HG02970 (cell line): ENCODE measurements around the gene CLASRP.

ENCODE experiments used
- ATAC-seq: cut with Tn5 transposase; IDR thresholded peaks from one replicate; pipeline ENCODE4 v1.9.1; 2021; ENCODE audit warnings: mild to moderate bottlenecking, moderate library complexity, moderate number of reproducible peaks; ENCODE audit not compliant: unreplicated experiment, low FRiP score

The CLASRP gene

GRCh38 chr19:45079063-45079910 is 40.4 kb downstream of the CLASRP start, which contains the start of gene GEMIN7:
Gene GEMIN7, plus strand, starts transcription at chr19:45079260. Its CDS starts 10,855 bp downstream, at chr19:45090115.
- ATAC-seq: no peak

GRCh38 chr19:45079911-45080370 is 41.1 kb downstream of the CLASRP start:
- ATAC-seq: no peak

GRCh38 chr19:45082170-45082569 is 43.3 kb downstream of the CLASRP start:
- no peak for ATAC-seq

GRCh38 chr19:45086480-45086879 is 47.6 kb downstream of the CLASRP start:
- no peak for ATAC-seq

- ATAC-seq: no peak
Measured at GRCh38 chr19:45087531-45087930, 48.7 kb downstream of the CLASRP start.

GRCh38 chr19:45090034-45090433 is 51.2 kb downstream of the CLASRP start:
- ATAC-seq: no peak

GRCh38 chr19:45090606-45091005 is 51.8 kb downstream of the CLASRP start:
- no peak for ATAC-seq

- ATAC-seq: peak; percentile 63
Measured at GRCh38 chr19:45091031-45091923, 52.4 kb downstream of the CLASRP start.

GRCh38 chr19:45092747-45093678 is 54.2 kb downstream of the CLASRP start, which contains the start of gene PPP1R37:
Gene PPP1R37, plus strand, starts transcription at chr19:45093179. Its CDS starts 147 bp downstream, at chr19:45093326.
- ATAC-seq: peak; percentile 58

GRCh38 chr19:45094137-45094536 is 55.3 kb downstream of the CLASRP start:
- no peak for ATAC-seq

- ATAC-seq: no peak
Measured at GRCh38 chr19:45094707-45095106, 55.9 kb downstream of the CLASRP start.

- no peak for ATAC-seq
Measured at GRCh38 chr19:45095496-45096413, 56.9 kb downstream of the CLASRP start.

GRCh38 chr19:45096700-45097099 is 57.9 kb downstream of the CLASRP start:
- ATAC-seq: no peak

- no peak for ATAC-seq
Measured at GRCh38 chr19:45097450-45097775, 58.6 kb downstream of the CLASRP start.

- no peak for ATAC-seq
Measured at GRCh38 chr19:45097776-45098520, 59.1 kb downstream of the CLASRP start.

- ATAC-seq: no peak
Measured at GRCh38 chr19:45098521-45099466, 59.9 kb downstream of the CLASRP start.

- no peak for ATAC-seq
Measured at GRCh38 chr19:45099467-45100191, 60.8 kb downstream of the CLASRP start.
